GM18870 (cell line): ENCODE data around the gene MRE11.

Experiments used
- ATAC-seq: cut with Tn5 transposase; IDR thresholded peaks from one replicate; pipeline ENCODE4 v1.9.1; 2021; ENCODE audit warnings: moderate library complexity; ENCODE audit not compliant: unreplicated experiment

Gene MRE11

GRCh38 chr11:94493281-94494125 is at the start of gene MRE11, which contains the start of gene ANKRD49:
TSS of gene MRE11 (minus strand) at chr11:94493844. CDS start at chr11:94492801, 1,043 bp downstream.
TSS of gene ANKRD49 (plus strand) at chr11:94493984. CDS start at chr11:94496694, 2,710 bp downstream.
- ATAC-seq = peak; percentile 99

GRCh38 chr11:94539420-94539819 is 45.8 kb upstream of the MRE11 start:
- no peak for ATAC-seq

GRCh38 chr11:94537031-94537600 is 43.5 kb upstream of the MRE11 start:
- ATAC-seq = no peak

GRCh38 chr11:94536386-94536785 is 42.7 kb upstream of the MRE11 start:
- ATAC-seq = no peak

GRCh38 chr11:94533696-94534630 is 40.3 kb upstream of the MRE11 start:
- no peak for ATAC-seq

- ATAC-seq = no peak
These were observed 39.6 kb upstream of the MRE11 start for GRCh38 chr11:94533206-94533605.

- no peak for ATAC-seq
These were observed 38.6 kb upstream of the MRE11 start for GRCh38 chr11:94532211-94532610.

- ATAC-seq = no peak
These were observed 34.9 kb upstream of the MRE11 start for GRCh38 chr11:94528551-94528950.

GRCh38 chr11:94526645-94527438 is 33.2 kb upstream of the MRE11 start:
- ATAC-seq = no peak

GRCh38 chr11:94525546-94526324 is 32.1 kb upstream of the MRE11 start:
- no peak for ATAC-seq

GRCh38 chr11:94524341-94524740 is 30.7 kb upstream of the MRE11 start:
- no peak for ATAC-seq

- peak; percentile 67 for ATAC-seq
These were observed 28.0 kb upstream of the MRE11 start for GRCh38 chr11:94521684-94522083.

- ATAC-seq = no peak
These were observed 25.9 kb upstream of the MRE11 start for GRCh38 chr11:94519478-94520084.

- no peak for ATAC-seq
These were observed 24.7 kb upstream of the MRE11 start for GRCh38 chr11:94518300-94518699.

GRCh38 chr11:94516725-94517124 is 23.1 kb upstream of the MRE11 start:
- no peak for ATAC-seq

GRCh38 chr11:94515398-94515797 is 21.8 kb upstream of the MRE11 start:
- no peak for ATAC-seq

GRCh38 chr11:94513091-94513490 is 19.4 kb upstream of the MRE11 start:
- ATAC-seq = no peak

- ATAC-seq = peak; percentile 64
These were observed 18.5 kb upstream of the MRE11 start, which contains the start of gene C11orf97 for GRCh38 chr11:94511932-94512781. TSS of gene C11orf97 (plus strand) at chr11:94512461. CDS start at chr11:94512529, 68 bp downstream.
